HepG2 (cell line): ENCODE measurements around the gene ZNF180. TPM values are rescaled to one million over a fixed set of nuclear protein-coding genes. Genes with fewer than 3 reads are reported as not detected.

Experiments
- CEBPG ChIP-seq: IDR thresholded peaks from 2 replicates; pipeline ENCODE4 v1.6.1; 2016
- KAT7 ChIP-seq: IDR thresholded peaks from 2 replicates; pipeline ENCODE4 v1.6.1; 2018; ENCODE audit warnings: borderline replicate concordance, missing compliant biosample characterization
- NONO ChIP-seq, 2 experiments: fragments of 450-650 bp in 1 of 2; sonication (generic) in 1 of 2; formaldehyde crosslinking in 1 of 2; IDR thresholded peaks in 1 of 2; conservative IDR thresholded peaks in 1 of 2; 2 replicates each; pipeline versions ENCODE4 v1.6.1 to v1.8.0; 2017 to 2022; ENCODE audit warnings: mild to moderate bottlenecking in 1 of 2, missing genetic modification reagents in 1 of 2, moderate library complexity in 1 of 2
- PPARG ChIP-seq: conservative IDR thresholded peaks from 2 replicates; pipeline ENCODE4 v1.6.1; 2016; ENCODE audit warnings: missing biosample characterization, missing genetic modification reagents
- SP2 ChIP-seq: sonication (generic); formaldehyde crosslinking; IDR thresholded peaks from 2 replicates; pipeline ENCODE4 v1.5.1; 2020; ENCODE audit warnings: mild to moderate bottlenecking, missing genetic modification reagents
- ZEB1 ChIP-seq: IDR thresholded peaks from 2 replicates; pipeline ENCODE4 v1.6.1; 2012; ENCODE audit warnings: mild to moderate bottlenecking, low read depth, inconsistent platforms; ENCODE audit not compliant: insufficient replicate concordance
- ZNF776 ChIP-seq: sonication (generic); formaldehyde crosslinking; IDR thresholded peaks from 2 replicates; pipeline ENCODE4 v1.4.0; 2020; ENCODE audit warnings: mild to moderate bottlenecking, missing genetic modification reagents
- ZNF879 ChIP-seq: sonication (generic); formaldehyde crosslinking; IDR thresholded peaks from 2 replicates; pipeline ENCODE4 v1.8.1; 2023; ENCODE audit warnings: missing genetic modification reagents
- ZZZ3 ChIP-seq: sonication (generic); formaldehyde crosslinking; IDR thresholded peaks from 2 replicates; pipeline ENCODE4 v1.4.0; 2020; ENCODE audit warnings: missing genetic modification reagents, mild to moderate bottlenecking, borderline replicate concordance
- polyA plus RNA-seq, 8 experiments: library from polyadenylated mRNA; depleted of rRNA in 3 of 8; stranded (reverse) in 7 of 8; unstranded in 1 of 8; fragments of >200 nt; fragmentation: Illumina TruSeq in 4 of 8; extraction: Trizol in 4 of 8; gene quantifications; 2 replicates each; pipeline versions ENCODE4 v1.2.1 to v1.2.3, GENCODE V29; 2011 to 2016; ENCODE audit warnings: low read depth in 4 of 8, missing spikeins in 1 of 8, mixed read lengths in 1 of 8; ENCODE audit not compliant: insufficient read depth in 1 of 8
- total RNA-seq, 5 experiments: library from RNA; depleted of rRNA; stranded (reverse); fragments of >200 nt; fragmentation: Illumina TruSeq; extraction: Trizol; gene quantifications; 2 replicates each; pipeline ENCODE4 v1.2.3, GENCODE V29; 2016; ENCODE audit warnings: low read depth in 1 of 5
- TF ChIP-seq, protein P1 (sequence below): sonication (generic); formaldehyde crosslinking; IDR thresholded peaks from 2 replicates; pipeline ENCODE4 v1.4.0; 2020; ENCODE audit warnings: missing genetic modification reagents
- TF ChIP-seq, protein P2 (sequence below): sonication (generic); formaldehyde crosslinking; conservative IDR thresholded peaks from 2 replicates; pipeline ENCODE4 v1.5.0; 2020; ENCODE audit warnings: missing genetic modification reagents
- TF ChIP-seq, protein P3 (sequence below): sonication (generic); formaldehyde crosslinking; IDR thresholded peaks from 2 replicates; pipeline ENCODE4 v1.4.0; 2020; ENCODE audit warnings: missing genetic modification reagents
- TF ChIP-seq, protein P4 (sequence below): sonication (generic); formaldehyde crosslinking; IDR thresholded peaks from 2 replicates; pipeline ENCODE4 v1.8.1; 2023; ENCODE audit warnings: mild to moderate bottlenecking, moderate library complexity, missing genetic modification reagents
- TF ChIP-seq, protein P5 (sequence below): IDR thresholded peaks from 2 replicates; pipeline ENCODE4 v1.6.1; 2016; ENCODE audit warnings: missing genetic modification reagents, missing compliant biosample characterization
- TF ChIP-seq, protein P6 (sequence below): sonication (generic); formaldehyde crosslinking; IDR thresholded peaks from 2 replicates; pipeline ENCODE4 v1.5.0; 2020; ENCODE audit warnings: mild to moderate bottlenecking, missing genetic modification reagents
- TF ChIP-seq, protein P7 (sequence below): sonication (generic); formaldehyde crosslinking; IDR thresholded peaks from 2 replicates; pipeline ENCODE4 v1.8.0; 2023; ENCODE audit warnings: mild to moderate bottlenecking, missing genetic modification reagents

Gene ZNF180
- total and polyA plus RNA-seq, 2 of the 13 experiments (the other 11 are each of a cell fraction or from before 2014, with no cell fraction given): 0.92 to 9.3 TPM

DNA sequence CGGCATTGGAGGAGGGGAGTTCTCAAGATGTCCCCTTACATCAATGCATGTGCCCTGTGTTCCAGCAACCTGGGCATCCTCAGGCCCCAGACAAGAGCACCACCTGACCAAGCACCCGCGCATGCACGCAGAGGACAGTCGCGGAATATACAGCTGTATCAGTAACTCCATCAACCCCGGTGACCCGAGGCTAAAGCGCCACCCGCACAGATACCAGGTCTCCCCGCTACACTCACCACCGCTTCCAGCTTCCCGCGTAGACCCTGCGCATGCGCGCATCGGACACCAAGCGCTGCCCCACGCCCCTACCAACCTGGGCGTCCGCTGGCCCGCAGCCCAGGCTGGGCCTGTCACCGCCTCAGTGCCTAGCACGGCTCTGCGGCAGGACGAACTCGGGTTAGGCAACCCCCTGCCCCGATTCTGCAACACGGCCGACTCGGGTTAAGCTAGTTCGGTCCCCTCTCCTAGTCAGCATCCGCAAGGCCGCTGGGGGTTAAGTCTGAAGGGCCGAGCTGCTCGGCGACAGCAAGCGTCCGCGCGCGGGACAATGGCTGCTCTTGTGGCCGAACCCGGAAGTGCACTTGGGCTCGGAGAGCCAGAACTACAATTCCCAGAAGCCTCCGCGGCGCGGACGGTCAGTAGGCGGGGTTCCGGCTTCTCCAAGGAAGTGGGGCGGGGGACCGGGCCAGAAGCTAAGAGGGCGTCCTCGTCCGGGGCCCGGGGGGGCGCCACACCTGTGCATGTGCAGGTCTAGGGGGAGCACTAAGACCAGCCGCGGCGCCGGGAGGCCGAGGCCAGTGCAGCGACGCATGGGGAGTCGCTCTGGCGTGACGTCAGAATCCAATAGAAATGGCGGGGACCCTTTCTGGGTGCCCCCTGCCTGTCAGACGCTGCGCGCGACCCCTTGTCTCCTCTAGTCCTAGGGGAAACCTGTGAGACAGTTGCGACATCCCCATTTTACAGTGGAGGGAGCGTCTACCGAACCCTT is at the start of gene ZNF180 (continued):
- TF ChIP-seq, protein P1, sequence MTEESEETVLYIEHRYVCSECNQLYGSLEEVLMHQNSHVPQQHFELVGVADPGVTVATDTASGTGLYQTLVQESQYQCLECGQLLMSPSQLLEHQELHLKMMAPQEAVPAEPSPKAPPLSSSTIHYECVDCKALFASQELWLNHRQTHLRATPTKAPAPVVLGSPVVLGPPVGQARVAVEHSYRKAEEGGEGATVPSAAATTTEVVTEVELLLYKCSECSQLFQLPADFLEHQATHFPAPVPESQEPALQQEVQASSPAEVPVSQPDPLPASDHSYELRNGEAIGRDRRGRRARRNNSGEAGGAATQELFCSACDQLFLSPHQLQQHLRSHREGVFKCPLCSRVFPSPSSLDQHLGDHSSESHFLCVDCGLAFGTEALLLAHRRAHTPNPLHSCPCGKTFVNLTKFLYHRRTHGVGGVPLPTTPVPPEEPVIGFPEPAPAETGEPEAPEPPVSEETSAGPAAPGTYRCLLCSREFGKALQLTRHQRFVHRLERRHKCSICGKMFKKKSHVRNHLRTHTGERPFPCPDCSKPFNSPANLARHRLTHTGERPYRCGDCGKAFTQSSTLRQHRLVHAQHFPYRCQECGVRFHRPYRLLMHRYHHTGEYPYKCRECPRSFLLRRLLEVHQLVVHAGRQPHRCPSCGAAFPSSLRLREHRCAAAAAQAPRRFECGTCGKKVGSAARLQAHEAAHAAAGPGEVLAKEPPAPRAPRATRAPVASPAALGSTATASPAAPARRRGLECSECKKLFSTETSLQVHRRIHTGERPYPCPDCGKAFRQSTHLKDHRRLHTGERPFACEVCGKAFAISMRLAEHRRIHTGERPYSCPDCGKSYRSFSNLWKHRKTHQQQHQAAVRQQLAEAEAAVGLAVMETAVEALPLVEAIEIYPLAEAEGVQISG (CRISPR knock-in tag): peak; percentile 95
- TF ChIP-seq, protein P2, sequence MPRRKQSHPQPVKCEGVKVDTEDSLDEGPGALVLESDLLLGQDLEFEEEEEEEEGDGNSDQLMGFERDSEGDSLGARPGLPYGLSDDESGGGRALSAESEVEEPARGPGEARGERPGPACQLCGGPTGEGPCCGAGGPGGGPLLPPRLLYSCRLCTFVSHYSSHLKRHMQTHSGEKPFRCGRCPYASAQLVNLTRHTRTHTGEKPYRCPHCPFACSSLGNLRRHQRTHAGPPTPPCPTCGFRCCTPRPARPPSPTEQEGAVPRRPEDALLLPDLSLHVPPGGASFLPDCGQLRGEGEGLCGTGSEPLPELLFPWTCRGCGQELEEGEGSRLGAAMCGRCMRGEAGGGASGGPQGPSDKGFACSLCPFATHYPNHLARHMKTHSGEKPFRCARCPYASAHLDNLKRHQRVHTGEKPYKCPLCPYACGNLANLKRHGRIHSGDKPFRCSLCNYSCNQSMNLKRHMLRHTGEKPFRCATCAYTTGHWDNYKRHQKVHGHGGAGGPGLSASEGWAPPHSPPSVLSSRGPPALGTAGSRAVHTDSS (CRISPR knock-in tag): no peak
- TF ChIP-seq ZNF776 (CRISPR knock-in tag) (peak; percentile 91), SP2 (CRISPR knock-in tag) (peak; percentile 56; the same call in 1 of the 2 replicates), ZNF879 (CRISPR knock-in tag) (peak; percentile 95), ZEB1 (peak; percentile 63), CEBPG (CRISPR knock-in tag) (peak; percentile 36; the same call in 1 of the 2 replicates), PPARG (CRISPR knock-in tag) (peak; percentile 33; the same call in 1 of the 2 replicates), KAT7 (peak; percentile 75; the same call in 1 of the 2 replicates), NONO (IDR thresholded peaks at IDR 0.05) (no peak), NONO (CRISPR knock-in tag; conservative IDR thresholded peaks at IDR 0.05) (peak; percentile 96), ZZZ3 (CRISPR knock-in tag) (peak; percentile 76; the same call in 1 of the 2 replicates)
- TF ChIP-seq, protein P3, sequence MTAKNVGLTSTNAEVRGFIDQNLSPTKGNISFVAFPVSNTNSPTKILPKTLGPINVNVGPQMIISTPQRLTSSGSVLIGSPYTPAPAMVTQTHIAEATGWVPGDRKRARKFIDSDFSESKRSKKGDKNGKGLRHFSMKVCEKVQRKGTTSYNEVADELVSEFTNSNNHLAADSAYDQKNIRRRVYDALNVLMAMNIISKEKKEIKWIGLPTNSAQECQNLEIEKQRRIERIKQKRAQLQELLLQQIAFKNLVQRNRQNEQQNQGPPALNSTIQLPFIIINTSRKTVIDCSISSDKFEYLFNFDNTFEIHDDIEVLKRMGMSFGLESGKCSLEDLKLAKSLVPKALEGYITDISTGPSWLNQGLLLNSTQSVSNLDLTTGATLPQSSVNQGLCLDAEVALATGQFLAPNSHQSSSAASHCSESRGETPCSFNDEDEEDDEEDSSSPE (CRISPR knock-in tag): peak; percentile 91
- TF ChIP-seq, protein P4, sequence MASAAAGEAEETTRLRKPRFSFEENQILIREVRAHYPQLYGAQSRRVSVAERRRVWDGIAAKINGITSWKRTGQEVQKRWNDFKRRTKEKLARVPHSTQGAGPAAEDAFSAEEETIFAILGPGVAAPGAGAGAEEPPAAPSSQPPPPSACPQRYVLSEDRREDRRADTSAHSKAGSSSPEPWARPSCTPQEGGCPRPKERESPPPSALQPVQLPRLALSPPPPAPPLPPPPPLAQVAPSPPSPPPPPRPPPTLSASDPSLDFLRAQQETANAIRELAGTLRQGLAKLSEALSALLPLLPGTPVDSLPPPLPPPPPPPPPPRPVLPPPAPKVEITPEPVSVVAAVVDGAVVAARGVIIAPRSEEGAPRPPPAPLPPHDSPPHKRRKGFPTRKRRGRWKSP (CRISPR knock-in tag): peak; percentile 55
- TF ChIP-seq, protein P5, sequence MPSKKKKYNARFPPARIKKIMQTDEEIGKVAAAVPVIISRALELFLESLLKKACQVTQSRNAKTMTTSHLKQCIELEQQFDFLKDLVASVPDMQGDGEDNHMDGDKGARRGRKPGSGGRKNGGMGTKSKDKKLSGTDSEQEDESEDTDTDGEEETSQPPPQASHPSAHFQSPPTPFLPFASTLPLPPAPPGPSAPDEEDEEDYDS: peak; percentile 25; the same call in 1 of the 2 replicates
- TF ChIP-seq, protein P6, sequence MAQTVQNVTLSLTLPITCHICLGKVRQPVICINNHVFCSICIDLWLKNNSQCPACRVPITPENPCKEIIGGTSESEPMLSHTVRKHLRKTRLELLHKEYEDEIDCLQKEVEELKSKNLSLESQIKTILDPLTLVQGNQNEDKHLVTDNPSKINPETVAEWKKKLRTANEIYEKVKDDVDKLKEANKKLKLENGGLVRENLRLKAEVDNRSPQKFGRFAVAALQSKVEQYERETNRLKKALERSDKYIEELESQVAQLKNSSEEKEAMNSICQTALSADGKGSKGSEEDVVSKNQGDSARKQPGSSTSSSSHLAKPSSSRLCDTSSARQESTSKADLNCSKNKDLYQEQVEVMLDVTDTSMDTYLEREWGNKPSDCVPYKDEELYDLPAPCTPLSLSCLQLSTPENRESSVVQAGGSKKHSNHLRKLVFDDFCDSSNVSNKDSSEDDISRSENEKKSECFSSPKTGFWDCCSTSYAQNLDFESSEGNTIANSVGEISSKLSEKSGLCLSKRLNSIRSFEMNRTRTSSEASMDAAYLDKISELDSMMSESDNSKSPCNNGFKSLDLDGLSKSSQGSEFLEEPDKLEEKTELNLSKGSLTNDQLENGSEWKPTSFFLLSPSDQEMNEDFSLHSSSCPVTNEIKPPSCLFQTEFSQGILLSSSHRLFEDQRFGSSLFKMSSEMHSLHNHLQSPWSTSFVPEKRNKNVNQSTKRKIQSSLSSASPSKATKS (CRISPR knock-in tag): 0 out of 2 replicates have a peak, but pooled peaks have one; percentile 68
- TF ChIP-seq, protein P7, sequence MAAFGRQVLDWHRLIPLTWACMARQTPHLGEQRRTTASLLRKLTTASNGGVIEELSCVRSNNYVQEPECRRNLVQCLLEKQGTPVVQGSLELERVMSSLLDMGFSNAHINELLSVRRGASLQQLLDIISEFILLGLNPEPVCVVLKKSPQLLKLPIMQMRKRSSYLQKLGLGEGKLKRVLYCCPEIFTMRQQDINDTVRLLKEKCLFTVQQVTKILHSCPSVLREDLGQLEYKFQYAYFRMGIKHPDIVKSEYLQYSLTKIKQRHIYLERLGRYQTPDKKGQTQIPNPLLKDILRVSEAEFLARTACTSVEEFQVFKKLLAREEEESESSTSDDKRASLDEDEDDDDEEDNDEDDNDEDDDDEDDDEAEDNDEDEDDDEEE (CRISPR knock-in tag): no peak; the same call in 1 of the 2 replicates
